Keratinocyte (primary cell): Measurements from ENCODE around the gene OR1J1.

Source experiments
- CTCF ChIP-seq, 3 experiments: IDR thresholded peaks in 1 of 3; conservative IDR thresholded peaks in 1 of 3; optimal IDR thresholded peaks in 1 of 3; 2 replicates in 2 of 3; 3 replicates in 1 of 3; pipeline versions ENCODE3 to v1.5.1; 2011; ENCODE audit warnings: low read length in 3 of 3, mild to moderate bottlenecking in 3 of 3, moderate library complexity in 2 of 3, control low read depth in 1 of 3, inconsistent platforms in 1 of 3; ENCODE audit not compliant: insufficient read depth in 2 of 3; ENCODE audit errors: extremely low read depth in 1 of 3
- EZH2 ChIP-seq: IDR thresholded peaks from one replicate; pipeline ENCODE4 v1.6.1; 2012; ENCODE audit warnings: inconsistent platforms, mild to moderate bottlenecking, low read length, moderate library complexity

GRCh38 chr9:122518226-122518625 lies 40.5 kb upstream of the OR1J1 start:
- TF ChIP-seq CTCF (optimal IDR thresholded peaks at IDR 0.05 in 1 of 3, IDR thresholded peaks at IDR 0.05 in 1 of 3, conservative IDR thresholded peaks at IDR 0.05 in 1 of 3; ENCODE audit: extremely low read depth in 1 of 3, insufficient read depth in 2 of 3, low read length in 3 of 3) (no peak), EZH2 (no peak)
